Ishikawa (cell line): ENCODE measurements around the gene IGFALS.

ENCODE experiments used
- EGR1 ChIP-seq: IDR thresholded peaks from 2 replicates; pipeline ENCODE4 v1.6.1; 2012
- YY1 ChIP-seq: IDR thresholded peaks from 2 replicates; pipeline ENCODE4 v1.6.1; 2012; ENCODE audit warnings: low read depth

GRCh38 chr16:1747934-1748333 is 45.6 kb downstream of the IGFALS start:
- TF ChIP-seq YY1, result no peak
- no peak for TF ChIP-seq EGR1
